ENCODE results near the gene PDIA2.

Gene PDIA2

GRCh38 chr16:316741-317464, 33.9 kb downstream of the PDIA2 start (continued):
- TF ChIP-seq ZNF639 (tag by site-specific recombination; IDR thresholded peaks at IDR 0.05) (no peak), GLIS1 (tag by site-specific recombination; IDR thresholded peaks at IDR 0.05) (peak; percentile 48; the same call in 1 of the 2 replicates), ZIC2 (tag by site-specific recombination; IDR thresholded peaks at IDR 0.05) (0 out of 2 replicates have a peak, but pooled peaks have one; percentile 24)

GRCh38 chr16:317583-317982, 34.6 kb downstream of the PDIA2 start:
- CTCF ChIA-PET = no interaction called here

More at GRCh38 chr16:317583-317982, 34.6 kb downstream of the PDIA2 start:
- POLR2A ChIA-PET = no interaction called here
- TF ChIP-seq BCL6B (tag by site-specific recombination; IDR thresholded peaks at IDR 0.05) (no peak), ZNF335 (tag by site-specific recombination; conservative IDR thresholded peaks at IDR 0.05) (no peak), ZNF530 (tag by site-specific recombination; IDR thresholded peaks at IDR 0.05; ENCODE audit: low read depth) (no peak), MYNN (tag by site-specific recombination; IDR thresholded peaks at IDR 0.05; ENCODE audit: borderline replicate concordance) (no peak), ZNF311 (tag by site-specific recombination; IDR thresholded peaks at IDR 0.05; ENCODE audit: borderline replicate concordance) (no peak), ELK4 (IDR thresholded peaks at IDR 0.05; ENCODE audit: borderline replicate concordance, low read depth, low read length) (no peak), ZBTB21 (tag by site-specific recombination; IDR thresholded peaks at IDR 0.05) (no peak), RBAK (tag by site-specific recombination; IDR thresholded peaks at IDR 0.05) (no peak), ZNF175 (tag by site-specific recombination; IDR thresholded peaks at IDR 0.05) (no peak), ZNF785 (tag by site-specific recombination; IDR thresholded peaks at IDR 0.05) (no peak), AEBP2 (tag by site-specific recombination; IDR thresholded peaks at IDR 0.05; ENCODE audit: borderline replicate concordance) (no peak), ZNF548 (tag by site-specific recombination; IDR thresholded peaks at IDR 0.05) (no peak), ZNF488 (tag by site-specific recombination; IDR thresholded peaks at IDR 0.05) (no peak), ZNF510 (tag by site-specific recombination; IDR thresholded peaks at IDR 0.05; ENCODE audit: insufficient replicate concordance) (no peak), ZNF596 (tag by site-specific recombination; IDR thresholded peaks at IDR 0.05) (no peak), ZNF645 (tag by site-specific recombination; IDR thresholded peaks at IDR 0.05) (no peak), ZNF266 (tag by site-specific recombination; IDR thresholded peaks at IDR 0.05; ENCODE audit: low read depth) (no peak), ZNF561 (tag by site-specific recombination; IDR thresholded peaks at IDR 0.05; ENCODE audit: borderline replicate concordance) (no peak)
- Histone ChIP-seq H3K27ac (ENCODE audit: extremely low read depth, low read depth, low read length) (no peak overlapping the region), H3K4me1 (ENCODE audit: control insufficient read depth, insufficient read depth, low read length) (no peaks in the 10 kb centered on the region), H3K9me3 (ENCODE audit: control insufficient read depth, insufficient read depth, low read depth, low read length) (no peaks in the 10 kb centered on the region), H3K36me3 (ENCODE audit: control insufficient read depth in 2 of 2, insufficient read depth in 1 of 2, low read length in 2 of 2) (peaks cover 0 to 52% of the 10 kb centered on the region in 2 experiments; a peak in 2 of 3 replicates), H3K4me3 (ENCODE audit: low read depth, low read length) (no peak overlapping the region)

All from HEK293 (cell line).